Measurements from ENCODE around the gene CARM1.

DNA sequence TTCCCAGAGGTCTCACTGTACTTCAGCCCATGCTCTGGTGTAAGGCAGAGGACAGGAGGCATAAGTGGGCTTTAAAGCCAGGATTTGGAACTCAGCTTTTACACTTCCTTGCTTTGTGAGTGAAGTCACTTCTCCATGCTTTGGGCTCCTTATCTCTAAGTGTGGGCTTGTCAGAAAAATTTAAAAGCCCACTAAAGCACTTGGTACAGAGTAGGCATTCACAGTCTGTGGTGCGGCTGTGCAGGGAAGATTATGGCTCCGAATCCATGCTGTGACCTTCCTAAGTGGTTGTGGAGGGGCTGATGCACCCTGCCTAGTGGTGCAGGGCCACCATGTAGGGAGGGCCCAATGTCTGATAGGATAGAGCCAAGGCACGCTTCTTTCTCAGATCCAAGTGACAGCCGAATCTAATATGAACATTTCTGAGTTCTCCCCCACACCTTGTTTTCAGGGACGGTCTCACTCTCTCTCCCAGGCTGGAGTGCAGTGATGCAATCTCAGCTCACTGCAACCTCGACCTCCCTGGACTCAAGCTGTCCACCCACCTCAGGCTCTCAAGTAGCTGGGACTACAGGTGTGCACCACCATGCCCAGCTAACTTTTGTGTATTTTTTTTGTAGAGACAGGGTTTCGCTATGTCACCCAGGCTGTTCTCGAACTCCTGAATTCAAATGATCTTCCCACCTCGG lies 64.2 kb downstream of the CARM1 start:
- TF ChIP-seq CTCF (IDR thresholded peaks at IDR 0.05; ENCODE audit: insufficient read depth, low read length, poor library complexity, severe bottlenecking) (no peak), EZH2phosphoT487 (conservative IDR thresholded peaks at IDR 0.05; ENCODE audit: low read length) (no peak)

All from SU-DHL-6 (cell line).